DMS114 treated with DMSO at 0.1 percent for 48 hours (cell line): Measurements from ENCODE around the gene MEF2A.
"Not testable (repeated sequence)": the region's sequence is repeated elsewhere in the genome, so short reads cannot be mapped to it uniquely, and the experiment has no call there.

ENCODE experiments used
- DNase-seq: peaks from one replicate; lab custom pipeline; 2025; ENCODE audit not compliant: unreplicated experiment; lab: John Stamatoyannopoulos, UW

MEF2A gene

GRCh38 chr15:99644913-99645542 lies 79.2 kb downstream of the MEF2A start:
- no peak for DNase-seq

GRCh38 chr15:99645543-99645935 lies 79.8 kb downstream of the MEF2A start:
- DNase-seq: no peak

- DNase-seq: no peak
Measured at GRCh38 chr15:99645951-99646350, 80.2 kb downstream of the MEF2A start.

- no peak for DNase-seq
Measured at GRCh38 chr15:99651023-99651807, 85.4 kb downstream of the MEF2A start.

- DNase-seq: no peak
Measured at GRCh38 chr15:99656205-99656604, 90.4 kb downstream of the MEF2A start.

- DNase-seq: no peak
Measured at GRCh38 chr15:99657996-99658395, 92.2 kb downstream of the MEF2A start.

GRCh38 chr15:99662903-99663302 lies 97.1 kb downstream of the MEF2A start:
- DNase-seq: no peak

GRCh38 chr15:99666073-99666472 lies 100.3 kb downstream of the MEF2A start:
- not testable (repeated sequence) for DNase-seq

- DNase-seq: no peak
Measured at GRCh38 chr15:99668533-99669182, 102.9 kb downstream of the MEF2A start.

GRCh38 chr15:99669250-99669649 lies 103.5 kb downstream of the MEF2A start:
- DNase-seq: no peak

GRCh38 chr15:99671926-99672635 lies 106.3 kb downstream of the MEF2A start:
- no peak for DNase-seq

GRCh38 chr15:99673111-99673510 lies 107.3 kb downstream of the MEF2A start:
- DNase-seq: no peak

GRCh38 chr15:99674279-99674678 lies 108.5 kb downstream of the MEF2A start:
- DNase-seq: no peak

- no peak for DNase-seq
Measured at GRCh38 chr15:99677540-99678134, 111.9 kb downstream of the MEF2A start.

GRCh38 chr15:99680276-99680675 lies 114.5 kb downstream of the MEF2A start:
- no peak for DNase-seq

- no peak for DNase-seq
Measured at GRCh38 chr15:99681990-99682389, 116.2 kb downstream of the MEF2A start.

- no peak for DNase-seq
Measured at GRCh38 chr15:99682455-99682854, 116.7 kb downstream of the MEF2A start.

- no peak for DNase-seq
Measured at GRCh38 chr15:99683000-99683670, 117.4 kb downstream of the MEF2A start.

GRCh38 chr15:99686290-99686689 lies 120.5 kb downstream of the MEF2A start:
- DNase-seq: no peak

- no peak for DNase-seq
Measured at GRCh38 chr15:99692825-99693224, 127.0 kb downstream of the MEF2A start.

GRCh38 chr15:99696096-99696495 lies 130.3 kb downstream of the MEF2A start:
- no peak for DNase-seq
